Umbilical cord (tissue), 2 donors: ENCODE results near the gene PIGZ. TPM values are rescaled to one million over a fixed set of nuclear protein-coding genes. Genes with fewer than 3 reads are reported as not detected.
A peak's percentile ranks its signal among the peaks of the same experiment; 100 is the strongest.

Experiments used
- DNase-seq: peaks from one replicate; pipeline ENCODE4 v3.0.0-alpha.2; 2015; ENCODE audit warnings: low spot score
- total RNA-seq: library from RNA; depleted of rRNA; stranded (reverse); fragments of >200 nt; gene quantifications from one replicate; pipeline ENCODE4 v1.2.3, GENCODE V29; 2014; ENCODE audit warnings: low replicate concordance; ENCODE audit not compliant: insufficient read depth

Gene PIGZ
- total RNA-seq, 1 donor from 2014 or later: 9.4 TPM

DNA sequence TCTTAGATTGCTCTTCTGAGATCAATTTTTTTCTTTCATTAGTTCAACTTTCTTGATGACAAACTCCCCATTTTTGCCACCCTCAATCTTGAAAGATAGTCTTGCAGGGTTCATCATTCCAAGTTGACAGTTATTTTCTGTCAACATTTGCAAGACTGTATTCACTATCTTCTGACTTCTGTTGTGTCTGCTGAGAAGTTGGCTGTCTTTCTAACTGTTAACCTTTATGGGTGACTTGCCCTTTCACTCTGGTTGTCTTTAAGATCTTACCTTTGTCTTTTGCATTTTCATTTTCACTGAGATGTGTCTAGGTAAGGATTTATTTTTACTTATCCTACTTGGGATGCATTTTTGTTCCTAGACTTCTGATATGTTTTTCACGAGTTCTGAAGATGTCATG, 14.6 kb upstream of the PIGZ start:
- no peak for DNase-seq

GRCh38 chr3:196981657-196982056, 13.0 kb upstream of the PIGZ start:
- no peak for DNase-seq

- DNase-seq: peak; percentile 18
These were observed 10.9 kb upstream of the PIGZ start for GRCh38 chr3:196979545-196979944.

DNA sequence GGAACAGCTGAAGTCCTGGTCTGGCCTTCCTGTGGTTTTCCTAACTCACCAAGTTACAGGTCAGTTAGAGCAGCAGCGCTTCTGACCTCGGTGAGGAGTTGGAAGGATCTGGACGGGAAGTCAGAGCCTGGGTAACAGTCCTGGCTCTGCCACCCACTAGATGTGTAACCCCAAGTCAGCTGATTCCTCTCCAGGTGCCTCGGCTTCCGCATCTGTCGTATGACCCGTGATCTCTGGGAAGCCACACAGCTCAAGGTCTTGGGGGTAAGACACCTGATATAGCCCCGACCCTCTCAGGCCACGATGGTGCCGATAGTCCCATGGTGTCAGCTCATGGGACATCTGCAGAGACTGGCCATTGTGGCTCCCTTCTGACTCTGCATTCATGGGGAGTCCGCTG, 8.3 kb upstream of the PIGZ start:
- DNase-seq: no peak

DNA sequence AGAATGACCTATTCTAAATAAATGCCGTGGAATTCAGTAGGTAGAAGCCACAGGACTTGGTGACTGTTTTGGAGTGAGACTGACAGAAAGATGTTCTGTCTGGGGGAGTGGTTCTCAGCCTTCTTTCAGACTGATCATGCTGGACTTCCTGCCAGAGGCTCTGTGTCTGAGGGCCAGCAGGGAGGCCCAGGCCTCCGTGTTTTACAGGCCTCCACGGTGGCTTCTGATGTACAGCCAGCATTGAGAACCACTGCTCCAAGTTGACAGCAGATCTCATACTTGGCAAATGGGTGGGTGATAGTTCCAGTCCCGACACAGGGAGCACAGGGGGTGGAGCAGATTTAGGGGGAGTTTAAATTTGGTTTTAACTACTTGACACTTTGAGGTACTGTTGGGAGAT, 6.7 kb upstream of the PIGZ start:
- DNase-seq: no peak

GRCh38 chr3:196974661-196975060, 6.0 kb upstream of the PIGZ start:
- DNase-seq: no peak

- no peak for DNase-seq
These were observed 2.6 kb upstream of the PIGZ start for GRCh38 chr3:196971094-196971698.

DNA sequence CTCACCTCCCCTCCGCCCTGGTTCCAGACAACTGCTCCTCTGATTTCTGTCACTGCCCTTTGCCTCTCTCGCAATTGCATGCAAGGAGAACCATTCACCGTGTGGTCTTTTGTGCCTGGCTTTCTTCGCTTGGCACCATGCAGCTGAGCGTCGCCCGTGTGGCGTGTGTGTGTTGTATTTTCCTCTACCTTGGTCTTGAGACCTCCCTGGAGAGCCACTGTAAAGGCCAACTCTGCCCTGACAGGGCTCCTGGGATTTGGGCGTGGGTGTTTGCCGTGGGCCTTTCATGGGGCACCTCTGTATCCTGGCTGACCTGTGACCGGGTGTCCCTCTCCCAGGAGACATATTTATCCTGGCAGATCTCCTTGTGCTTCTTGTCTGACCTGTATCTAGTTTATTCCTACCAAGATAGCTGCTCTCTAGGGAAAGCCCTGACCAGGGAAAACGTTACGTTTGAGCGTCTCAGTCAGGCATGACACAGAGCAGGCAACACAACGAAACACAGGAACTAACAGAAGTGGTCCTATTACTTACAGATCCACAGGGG, 2.0 kb upstream of the PIGZ start:
- DNase-seq: no peak

DNA sequence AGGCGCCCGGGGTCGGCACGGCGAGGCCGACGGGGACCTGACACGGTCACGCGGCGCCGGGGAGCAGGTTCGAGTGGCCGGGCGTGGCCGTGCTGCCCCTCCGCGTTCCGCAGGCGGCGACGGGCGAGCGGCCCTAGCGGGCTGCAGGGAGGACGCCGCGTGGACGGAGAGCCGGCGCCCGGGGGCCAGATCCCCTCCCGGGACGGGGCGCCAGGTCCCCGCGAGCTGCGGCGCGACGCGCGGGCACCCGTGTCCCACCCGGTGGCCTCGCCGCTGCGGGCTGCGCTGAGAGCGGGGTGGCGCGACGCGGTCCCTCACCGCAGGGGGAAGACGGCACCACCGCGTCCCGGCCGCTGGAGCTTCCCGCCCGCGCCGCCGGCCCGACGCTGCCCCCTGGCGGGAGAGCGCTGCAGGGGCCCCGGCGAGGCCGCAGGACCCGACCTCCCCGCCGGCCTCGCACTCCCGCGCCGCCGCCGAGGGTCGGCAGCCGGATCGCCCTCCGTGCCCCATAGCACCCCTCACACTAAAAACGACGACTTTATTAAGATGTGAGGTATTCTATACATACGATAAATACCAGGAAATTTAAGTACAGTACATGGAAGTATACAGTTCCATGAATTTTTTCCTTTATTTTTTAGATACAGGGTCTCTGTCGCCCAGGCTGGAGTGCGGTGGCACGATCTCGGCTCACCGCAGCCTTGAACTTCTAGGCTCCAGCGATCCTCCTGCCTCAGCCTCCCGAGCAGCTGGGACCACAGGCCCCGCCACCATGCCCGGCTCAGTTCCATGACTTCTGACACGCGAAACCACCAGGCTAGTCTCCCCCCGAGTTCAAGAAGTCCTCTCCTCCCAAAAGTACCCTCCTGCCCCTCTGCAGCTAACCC, 1.3 kb upstream of the PIGZ start:
- peak; percentile 51 for DNase-seq

DNA sequence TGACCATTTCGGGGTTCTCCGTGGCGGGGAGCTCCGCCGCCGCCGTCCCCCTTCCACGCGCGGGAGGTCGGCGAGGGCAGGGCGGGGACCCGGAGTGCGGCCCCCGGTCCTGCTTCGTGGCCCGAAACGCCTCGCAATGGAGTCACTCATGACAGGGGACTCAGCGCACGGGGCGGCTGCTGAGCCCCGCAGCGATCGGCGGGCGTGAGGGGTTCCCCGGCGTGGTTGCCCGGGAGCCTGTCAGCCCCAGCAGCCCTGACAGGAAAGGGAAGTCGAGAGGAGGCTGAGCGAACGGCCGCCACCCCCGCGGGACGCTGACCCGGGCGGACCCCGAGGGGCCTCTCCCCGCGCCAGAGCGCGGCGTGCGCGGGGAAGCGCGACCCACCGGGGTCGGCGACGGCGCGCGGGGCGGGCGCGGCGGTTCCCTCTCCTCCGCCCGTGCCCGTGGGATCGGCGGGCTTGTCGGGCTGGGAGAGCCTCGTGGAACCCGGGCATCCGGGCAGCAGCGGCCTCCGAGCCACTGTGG, 564 bp upstream of the PIGZ start:
- DNase-seq: peak; percentile 12

DNA sequence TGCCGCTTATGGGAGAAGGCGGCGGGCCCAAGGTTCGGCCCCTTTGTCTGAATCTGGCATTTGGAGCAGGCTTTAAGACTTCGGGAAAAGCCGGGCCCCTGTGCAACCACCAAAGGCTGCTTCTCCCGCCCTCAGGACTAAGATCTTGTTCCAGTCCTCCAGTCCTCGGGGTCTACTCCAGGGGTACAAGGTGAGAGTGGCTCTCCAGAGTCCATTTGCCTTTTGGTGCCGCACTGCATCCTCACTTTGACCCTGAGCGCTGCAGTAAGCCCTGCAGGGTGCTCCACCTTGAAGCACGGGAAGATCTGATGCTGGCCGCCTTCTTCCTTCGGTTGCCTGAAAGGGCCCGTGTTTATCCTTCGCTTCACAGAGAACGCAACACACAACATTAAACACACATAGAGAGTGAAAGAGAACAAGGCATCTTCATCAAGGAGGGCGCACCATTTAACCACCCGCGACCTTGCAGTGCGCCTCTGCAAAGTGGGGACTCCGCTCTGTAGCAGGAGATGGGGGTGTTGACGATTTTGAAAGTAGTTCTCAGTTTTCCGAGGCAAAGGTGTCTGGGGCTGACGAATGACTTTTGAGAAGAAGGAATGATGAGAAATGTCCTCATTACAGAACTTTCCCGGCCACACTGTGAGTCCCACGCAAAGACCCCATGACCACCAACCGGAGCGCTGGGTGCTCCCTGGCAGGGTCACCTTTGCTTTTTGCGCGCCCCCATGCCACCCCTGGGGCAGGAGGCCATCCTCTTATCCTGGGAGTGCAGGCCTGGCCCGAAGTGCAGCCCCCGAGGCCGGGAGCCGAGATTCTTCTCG, 1.0 kb downstream of the PIGZ start:
- DNase-seq: no peak

GRCh38 chr3:196966526-196967401, 1.9 kb downstream of the PIGZ start:
- peak; percentile 27 for DNase-seq

- no peak for DNase-seq
These were observed 2.8 kb downstream of the PIGZ start for GRCh38 chr3:196965804-196966173.

- DNase-seq: no peak
These were observed 3.4 kb downstream of the PIGZ start for GRCh38 chr3:196965112-196965803.

DNA sequence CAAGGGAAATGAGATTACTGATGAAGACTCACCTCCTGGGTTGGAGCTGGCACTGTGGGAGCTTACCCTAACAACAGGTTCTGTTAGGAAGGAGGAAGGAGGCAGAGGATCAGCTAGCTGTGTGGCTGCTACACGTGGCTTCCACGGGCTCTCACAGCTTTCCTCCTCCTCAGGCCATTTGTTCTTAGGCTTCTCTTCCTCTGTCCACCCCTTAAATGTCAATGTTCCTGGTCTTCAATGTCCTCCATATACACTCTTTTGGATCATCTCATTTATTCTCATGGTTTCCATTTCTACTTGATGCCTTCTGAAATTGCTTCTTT, 5.0 kb downstream of the PIGZ start:
- DNase-seq: no peak

DNA sequence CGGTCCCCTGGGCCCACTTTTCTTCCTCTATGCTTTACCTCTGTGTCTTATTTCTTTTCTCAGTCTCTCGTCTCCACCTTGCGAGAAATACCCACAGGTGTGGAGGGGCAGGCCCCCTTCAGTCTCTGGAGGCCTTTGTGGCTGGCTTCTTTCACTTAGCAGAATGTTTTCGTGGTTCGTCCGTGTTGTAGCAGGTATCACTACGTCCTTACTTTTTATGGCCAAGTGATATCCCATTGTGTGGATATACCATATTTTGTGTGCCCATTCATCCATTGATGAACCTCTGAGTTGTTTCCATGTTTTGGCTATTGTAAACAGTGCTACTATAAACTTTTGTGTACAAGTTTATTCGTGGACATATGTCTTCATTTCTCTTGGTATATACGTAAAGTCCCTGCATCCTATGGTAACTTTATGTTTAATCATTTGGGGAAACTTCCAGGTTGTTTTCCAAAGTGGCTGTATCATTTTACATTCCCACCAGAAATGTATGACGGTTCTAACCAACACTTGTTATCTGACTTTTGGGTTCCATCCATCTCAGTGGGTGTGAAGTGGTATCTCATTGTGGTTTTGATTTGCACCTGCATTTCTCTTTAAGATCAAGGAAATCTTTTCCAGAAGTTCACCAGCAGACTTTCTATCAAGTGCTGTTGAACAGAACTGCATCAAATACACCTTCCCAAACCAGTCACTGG, 5.6 kb downstream of the PIGZ start:
- no peak for DNase-seq

GRCh38 chr3:196962108-196962929, 6.3 kb downstream of the PIGZ start:
- DNase-seq: no peak

DNA sequence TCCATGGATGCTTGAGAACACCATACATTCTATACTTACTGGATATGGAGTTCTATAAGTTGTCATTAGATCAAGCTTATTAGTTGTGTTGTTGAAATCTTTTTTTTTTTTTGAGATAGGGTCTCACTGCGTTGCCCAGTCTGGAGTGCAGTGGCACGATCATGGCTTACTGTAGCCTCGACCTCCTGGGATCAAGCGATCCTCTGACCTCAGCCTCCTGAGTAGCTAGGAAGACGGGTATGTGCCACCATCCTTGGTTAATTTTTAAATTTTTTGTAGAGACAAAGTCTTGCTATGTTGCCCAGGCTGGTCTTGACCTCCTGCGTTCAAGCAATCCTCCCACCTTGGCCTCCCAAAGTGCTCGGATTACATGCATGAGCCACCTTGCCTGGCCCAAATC, 13.8 kb downstream of the PIGZ start:
- no peak for DNase-seq

DNA sequence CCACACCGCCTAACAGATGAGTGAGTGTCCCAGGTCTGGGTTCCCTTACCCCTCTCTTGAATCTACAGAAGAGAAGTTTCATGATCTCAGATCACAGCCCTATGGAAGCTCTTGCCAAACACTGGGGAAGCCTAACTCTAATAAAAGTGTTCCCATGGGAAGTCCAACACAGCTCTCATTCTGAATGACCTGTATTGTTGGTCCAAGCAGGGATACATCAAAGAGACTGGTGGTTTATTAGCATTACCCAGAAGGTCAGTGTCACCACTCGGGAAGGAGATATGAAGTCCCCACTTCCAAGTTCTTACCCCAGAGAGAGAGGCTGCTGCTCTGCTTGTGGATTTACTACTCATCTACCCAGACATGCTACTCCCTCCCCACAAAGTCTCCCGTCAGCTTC, 17.3 kb downstream of the PIGZ start:
- DNase-seq: no peak
